ENCODE data around the gene RIC1. TPM values are rescaled to one million over a fixed set of nuclear protein-coding genes. Genes with fewer than 3 reads are reported as not detected.

RIC1 gene
- total RNA-seq, 5 donors from 2014 or later (not counting 1 experiment from before 2014, with no cell fraction given), result 22.2 to 29.9 (median 22.9) TPM

DNA sequence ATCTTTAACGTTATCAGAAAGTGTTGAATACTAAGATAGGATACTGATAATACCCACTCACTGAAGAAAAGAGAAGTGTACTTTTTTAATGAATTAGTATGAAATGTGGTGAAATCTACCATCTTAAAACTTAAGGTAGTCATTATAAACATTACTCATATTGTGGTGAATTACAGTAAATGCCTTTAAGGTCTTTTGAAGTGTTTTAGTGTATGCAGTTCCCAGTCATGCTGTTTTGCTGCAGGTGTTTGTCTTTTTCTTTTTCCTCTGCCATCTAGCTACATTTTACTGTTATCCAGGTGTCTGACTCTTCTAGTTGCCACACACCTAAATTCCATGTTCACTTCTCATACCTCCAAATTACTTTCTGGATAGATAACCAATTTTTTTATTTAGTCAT is 131.4 kb downstream of the RIC1 start:
- ChIA-PET POLR2A (no interaction called here), CTCF (no interaction called here)
- peaks cover 0 to 32% of the 10 kb centered on the region in 2 donors for H3K36me3 ChIP-seq (ENCODE audit: control insufficient read depth in 2 of 2, extremely low read depth in 1 of 2, insufficient read depth in 1 of 2, low read length in 1 of 2)
- no peaks in the 10 kb centered on the region for H3K27me3 Mint-ChIP-seq
- H3K36me3 Mint-ChIP-seq, result peaks cover 46% of the 10 kb centered on the region
- H3K4me1 ChIP-seq (ENCODE audit: control insufficient read depth in 1 of 2, extremely low read depth in 1 of 2, insufficient read depth in 2 of 2, low read length in 2 of 2), result peaks cover 0 to 5% of the 10 kb centered on the region in 2 experiments
- no peaks in the 10 kb centered on the region for H3K9me3 Mint-ChIP-seq
- no peak for ATAC-seq (replicated peaks in 1 of 4)
- no peak overlapping the region for H3K4me3 ChIP-seq (ENCODE audit: control insufficient read depth in 1 of 2, extremely low read depth in 1 of 2, low read length in 1 of 2)
- H3K4me1 Mint-ChIP-seq, result peaks cover 6 to 16% (median 15%) of the 10 kb centered on the region in 3 donors
- DNase-seq, result no peak
- no peak overlapping the region for H3K4me3 Mint-ChIP-seq
- peak overlapping the region in 1 of 2 donors; percentile 50 for H3K27ac Mint-ChIP-seq
- no peaks in the 10 kb centered on the region for H3K27me3 ChIP-seq (replicated peaks in 1 of 2; ENCODE audit: control insufficient read depth in 2 of 2, extremely low read depth in 1 of 2, insufficient read depth in 2 of 2, low read length in 1 of 2)
- H3K9me3 ChIP-seq, result no peaks in the 10 kb centered on the region
- H3K27ac ChIP-seq (ENCODE audit: low read length), result no peak overlapping the region
- WGBS (ENCODE audit: insufficient coverage), result no CpG with 5 or more reads among the region's 1 CpG

DNA sequence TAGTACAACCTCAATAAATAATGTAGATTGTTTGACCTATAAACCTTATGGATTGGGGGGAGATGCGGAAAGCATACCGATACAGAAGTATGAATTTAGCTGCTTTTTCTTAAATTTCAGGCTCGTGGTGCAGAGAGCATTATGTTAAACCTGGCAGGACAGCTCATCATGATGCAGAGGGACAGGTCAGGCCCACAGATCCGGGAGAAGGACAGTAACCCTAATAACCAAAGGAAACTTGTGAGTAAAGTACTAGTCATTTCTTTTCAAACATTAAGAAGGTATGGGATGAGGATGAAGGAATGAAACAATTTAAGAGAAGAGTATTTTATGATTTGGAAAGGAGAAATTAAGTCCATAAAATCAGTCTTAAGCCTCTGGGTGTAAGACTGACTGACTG is 133.5 kb downstream of the RIC1 start:
- Mint-ChIP-seq H3K27ac (no peak overlapping the region), H3K36me3 (peaks cover 57% of the 10 kb centered on the region), H3K9me3 (no peaks in the 10 kb centered on the region), H3K27me3 (no peaks in the 10 kb centered on the region), H3K4me3 (no peak overlapping the region), H3K4me1 (peaks cover 6 to 18% (median 15%) of the 10 kb centered on the region in 3 donors)
- H3K4me3 ChIP-seq (ENCODE audit: control insufficient read depth in 1 of 2, extremely low read depth in 1 of 2, low read length in 1 of 2), result no peak overlapping the region
- H3K36me3 ChIP-seq (ENCODE audit: control insufficient read depth in 2 of 2, extremely low read depth in 1 of 2, insufficient read depth in 1 of 2, low read length in 1 of 2), result peaks cover 0 to 45% of the 10 kb centered on the region in 2 donors
- DNase-seq, result no peak
- ChIA-PET CTCF (no interaction called here), POLR2A (no interaction called here)
- no peak for ATAC-seq (replicated peaks in 1 of 4)
- H3K4me1 ChIP-seq (ENCODE audit: control insufficient read depth in 1 of 2, extremely low read depth in 1 of 2, insufficient read depth in 2 of 2, low read length in 2 of 2), result peaks cover 0 to 5% of the 10 kb centered on the region in 2 experiments
- no peaks in the 10 kb centered on the region for H3K27me3 ChIP-seq (replicated peaks in 1 of 2; ENCODE audit: control insufficient read depth in 2 of 2, extremely low read depth in 1 of 2, insufficient read depth in 2 of 2, low read length in 1 of 2)
- no peaks in the 10 kb centered on the region for H3K9me3 ChIP-seq
- WGBS (ENCODE audit: insufficient coverage), result 100% methylated on average over 2 of the region's 4 CpGs
- no peak overlapping the region for H3K27ac ChIP-seq (ENCODE audit: low read length)

DNA sequence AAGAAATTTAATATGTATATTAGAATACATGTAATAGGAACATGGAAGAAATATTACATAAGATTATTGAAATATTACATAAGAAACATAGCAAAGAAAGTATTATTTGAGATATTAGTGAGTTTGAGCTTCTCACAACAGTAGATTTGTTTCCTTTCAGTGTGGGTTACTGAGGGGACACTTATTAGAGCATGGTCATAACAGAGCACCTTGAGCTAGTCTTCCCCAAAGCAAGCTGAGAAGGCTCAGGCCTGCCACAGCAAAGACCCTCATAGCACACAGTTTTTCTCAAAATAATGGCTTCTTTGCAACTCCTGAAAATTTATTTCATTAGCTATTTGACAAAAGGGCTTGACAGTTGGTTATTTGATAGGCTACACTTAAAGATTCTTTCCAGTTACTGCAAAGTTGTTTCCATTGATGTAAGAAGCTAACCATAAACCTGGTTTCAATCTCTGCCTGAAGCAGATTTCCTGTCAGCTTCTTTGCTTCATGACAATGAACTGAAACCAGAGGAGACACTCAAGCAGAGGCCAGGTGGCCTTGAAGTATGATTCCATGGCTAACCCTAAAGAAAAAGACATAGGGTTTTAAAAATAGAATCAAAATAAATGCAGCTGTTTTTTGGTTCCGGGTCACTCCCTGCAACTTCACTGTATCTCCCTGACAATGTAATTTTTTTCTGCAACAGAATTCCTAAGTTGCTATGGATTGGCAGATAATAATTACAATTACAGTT is 135.4 kb downstream of the RIC1 start:
- no peak overlapping the region for H3K27ac ChIP-seq (ENCODE audit: low read length)

DNA sequence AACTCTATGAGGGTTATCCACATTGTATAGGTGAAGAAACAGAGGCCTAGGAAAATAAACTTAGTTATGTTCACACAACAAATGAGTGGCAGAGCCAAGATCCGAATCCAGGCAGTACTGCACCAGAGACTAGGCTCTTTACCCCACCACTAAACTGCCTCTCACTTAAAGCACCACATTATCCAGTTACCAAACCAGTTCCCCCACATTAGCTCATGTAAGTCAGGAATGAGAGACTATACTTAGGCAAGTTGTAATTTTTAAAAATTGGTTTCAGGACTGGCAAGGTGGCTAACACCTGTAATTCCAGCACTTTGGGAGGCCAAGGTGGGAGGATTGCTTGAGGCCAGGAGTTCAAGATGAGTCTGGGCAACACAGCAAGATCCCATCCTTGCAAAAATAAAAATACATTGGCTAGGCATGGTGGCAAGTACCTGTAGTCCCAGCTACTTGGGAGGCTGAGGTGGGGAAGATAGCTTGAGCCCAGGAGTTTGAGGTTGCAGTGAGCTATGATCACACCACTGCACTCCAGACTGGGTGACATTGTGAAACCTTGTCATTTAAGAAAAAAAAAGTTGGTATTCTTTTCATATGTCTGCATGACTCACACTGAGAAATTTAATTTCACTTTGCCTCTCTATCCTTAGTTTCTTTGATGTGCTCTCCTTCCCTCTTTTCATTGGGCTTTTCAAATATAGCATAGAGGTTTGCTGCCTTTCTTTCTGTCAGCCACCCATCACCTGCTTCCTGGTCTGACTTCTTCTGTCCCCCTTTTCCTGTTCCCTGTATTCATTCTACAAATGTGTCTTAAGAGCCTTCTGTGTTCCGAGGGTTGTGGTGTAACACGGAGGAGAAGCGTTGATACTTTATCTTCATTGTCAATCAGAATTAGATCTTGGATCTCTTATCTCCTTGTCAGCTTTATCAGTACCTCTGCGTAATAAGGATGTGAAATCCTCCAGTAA is 139.3 kb downstream of the RIC1 start:
- no peak overlapping the region for H3K27ac ChIP-seq (ENCODE audit: low read length)
- WGBS (ENCODE audit: insufficient coverage), result 100% methylated on average over 3 of the region's 5 CpGs
- peak overlapping the region; percentile 5 to 82 for H3K27ac Mint-ChIP-seq
- ATAC-seq (replicated peaks in 1 of 4) (peak in 3 of 4 experiments; percentile 33 to 61 (median 37)), DNase-seq (no peak)
- no peak overlapping the region for H3K4me3 ChIP-seq (ENCODE audit: control insufficient read depth in 1 of 2, extremely low read depth in 1 of 2, low read length in 1 of 2)
- H3K9me3 Mint-ChIP-seq, result no peaks in the 10 kb centered on the region
- ChIA-PET POLR2A (no interaction called here), CTCF (interaction anchor here in 1 of 2 donors (0.6 kb wide), 1 partner anchor 1063 kb away, joined by 3 read pairs; no protein-coding TSS in a partner anchor)
- no peaks in the 10 kb centered on the region for H3K9me3 ChIP-seq
- peaks cover 0 to 68% of the 10 kb centered on the region in 2 donors for H3K36me3 ChIP-seq (ENCODE audit: control insufficient read depth in 2 of 2, extremely low read depth in 1 of 2, insufficient read depth in 1 of 2, low read length in 1 of 2)
- peaks cover 67% of the 10 kb centered on the region for H3K36me3 Mint-ChIP-seq
- H3K4me3 Mint-ChIP-seq, result no peak overlapping the region
- no peaks in the 10 kb centered on the region for H3K27me3 ChIP-seq (replicated peaks in 1 of 2; ENCODE audit: control insufficient read depth in 2 of 2, extremely low read depth in 1 of 2, insufficient read depth in 2 of 2, low read length in 1 of 2)
- H3K27me3 Mint-ChIP-seq, result no peaks in the 10 kb centered on the region
- H3K4me1 ChIP-seq (ENCODE audit: control insufficient read depth in 1 of 2, extremely low read depth in 1 of 2, insufficient read depth in 2 of 2, low read length in 2 of 2), result peaks cover 5% of the 10 kb centered on the region in 2 experiments
- peaks cover 6 to 22% (median 10%) of the 10 kb centered on the region in 3 donors for H3K4me1 Mint-ChIP-seq

More for the DNA sequence above, 135.4 kb downstream of the RIC1 start:
- H3K36me3 ChIP-seq (ENCODE audit: control insufficient read depth in 2 of 2, extremely low read depth in 1 of 2, insufficient read depth in 1 of 2, low read length in 1 of 2), result peaks cover 0 to 54% of the 10 kb centered on the region in 2 donors
- H3K27me3 ChIP-seq (replicated peaks in 1 of 2; ENCODE audit: control insufficient read depth in 2 of 2, extremely low read depth in 1 of 2, insufficient read depth in 2 of 2, low read length in 1 of 2), result no peaks in the 10 kb centered on the region
- no peak overlapping the region for H3K4me3 Mint-ChIP-seq
- CTCF ChIA-PET, result interaction anchor here (0.6 kb wide), 2 partner anchors 69 to 761 kb away, joined by 3 read pairs; no protein-coding TSS in a partner anchor
- ATAC-seq (replicated peaks in 1 of 4) (no peak), DNase-seq (no peak)
- H3K4me1 ChIP-seq (ENCODE audit: control insufficient read depth in 1 of 2, extremely low read depth in 1 of 2, insufficient read depth in 2 of 2, low read length in 2 of 2), result peaks cover 5% of the 10 kb centered on the region in 2 experiments
- POLR2A ChIA-PET, result interaction anchor here in 1 of 2 donors (0.6 kb wide), 1 partner anchor 11 kb away, joined by 3 read pairs; no protein-coding TSS in a partner anchor
- no peaks in the 10 kb centered on the region for H3K9me3 ChIP-seq
- no peaks in the 10 kb centered on the region for H3K9me3 Mint-ChIP-seq
- no peak overlapping the region for H3K4me3 ChIP-seq (ENCODE audit: control insufficient read depth in 1 of 2, extremely low read depth in 1 of 2, low read length in 1 of 2)
- H3K36me3 Mint-ChIP-seq, result peaks cover 57% of the 10 kb centered on the region
- no CpG with 5 or more reads among the region's 1 CpG for WGBS (ENCODE audit: insufficient coverage)
- H3K27me3 Mint-ChIP-seq, result no peaks in the 10 kb centered on the region
- peaks cover 6 to 28% (median 16%) of the 10 kb centered on the region in 3 donors for H3K4me1 Mint-ChIP-seq
- H3K27ac Mint-ChIP-seq, result peak overlapping the region; percentile 29 to 53

DNA sequence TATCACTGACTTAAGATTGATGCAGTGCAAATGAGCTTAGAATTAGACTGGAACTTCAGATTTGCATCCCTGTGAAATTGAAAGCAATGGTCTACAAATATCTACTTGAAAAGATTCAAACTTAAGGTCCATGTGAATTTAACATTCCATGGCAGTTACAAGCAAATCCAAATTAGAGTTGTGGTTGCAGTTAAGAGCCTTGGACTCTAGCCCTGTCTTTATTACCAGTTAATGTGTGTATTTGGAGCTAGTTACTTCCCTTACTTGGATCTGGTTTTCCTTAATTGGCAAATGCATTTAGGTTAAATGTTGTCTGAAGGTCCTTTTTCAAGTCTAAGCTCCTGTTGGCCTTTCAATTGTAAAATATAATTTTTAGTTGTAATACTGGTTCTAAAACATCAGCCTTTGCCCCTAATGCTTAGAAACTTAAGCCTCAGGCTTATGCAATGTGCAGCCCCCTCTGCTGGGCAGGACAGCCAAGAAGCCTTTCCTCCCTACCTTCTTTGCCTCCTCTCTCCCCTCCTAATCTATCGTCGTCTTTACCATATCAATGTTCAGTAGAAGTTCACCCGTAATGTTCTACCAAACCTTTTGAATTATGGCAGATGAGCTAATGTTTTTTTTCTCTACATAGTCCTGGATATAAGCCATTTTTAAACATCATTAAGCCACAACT is 144.6 kb downstream of the RIC1 start:
- peak in 1 of 35 experiments; percentile 3 for DNase-seq
- Mint-ChIP-seq H3K36me3 (peaks cover 66% of the 10 kb centered on the region), H3K4me3 (no peak overlapping the region), H3K9me3 (peaks cover 2 to 4% (median 3%) of the 10 kb centered on the region in 3 donors), H3K4me1 (peaks cover 3 to 5% (median 5%) of the 10 kb centered on the region in 3 donors), H3K27ac (no peak overlapping the region), H3K27me3 (no peaks in the 10 kb centered on the region)
- WGBS (ENCODE audit: insufficient coverage), result no CpG with 5 or more reads among the region's 3 CpGs
- POLR2A ChIA-PET, result interaction anchor here in 1 of 2 donors (0.6 kb wide), 1 partner anchor 16 kb away, joined by 3 read pairs; no protein-coding TSS in a partner anchor
- ATAC-seq (replicated peaks in 1 of 4), result no peak
- Histone ChIP-seq H3K36me3 (ENCODE audit: control insufficient read depth in 2 of 2, extremely low read depth in 1 of 2, insufficient read depth in 1 of 2, low read length in 1 of 2) (peaks cover 0 to 68% of the 10 kb centered on the region in 2 donors), H3K27ac (ENCODE audit: low read length) (no peak overlapping the region), H3K4me3 (ENCODE audit: control insufficient read depth in 1 of 2, extremely low read depth in 1 of 2, low read length in 1 of 2) (no peak overlapping the region), H3K4me1 (ENCODE audit: control insufficient read depth in 1 of 2, extremely low read depth in 1 of 2, insufficient read depth in 2 of 2, low read length in 2 of 2) (peaks cover 0 to under 1% of the 10 kb centered on the region in 2 experiments), H3K9me3 (no peaks in the 10 kb centered on the region), H3K27me3 (replicated peaks in 1 of 2; ENCODE audit: control insufficient read depth in 2 of 2, extremely low read depth in 1 of 2, insufficient read depth in 2 of 2, low read length in 1 of 2) (no peaks in the 10 kb centered on the region)
- CTCF ChIA-PET, result interaction anchor here (0.5 to 1.4 kb wide), 4 partner anchors 16 to 748 kb away, joined by 3 read pairs; no protein-coding TSS in a partner anchor

Data from T-cell (primary cell).